ENCODE results near the gene KIFC1.

The KIFC1 gene

DNA sequence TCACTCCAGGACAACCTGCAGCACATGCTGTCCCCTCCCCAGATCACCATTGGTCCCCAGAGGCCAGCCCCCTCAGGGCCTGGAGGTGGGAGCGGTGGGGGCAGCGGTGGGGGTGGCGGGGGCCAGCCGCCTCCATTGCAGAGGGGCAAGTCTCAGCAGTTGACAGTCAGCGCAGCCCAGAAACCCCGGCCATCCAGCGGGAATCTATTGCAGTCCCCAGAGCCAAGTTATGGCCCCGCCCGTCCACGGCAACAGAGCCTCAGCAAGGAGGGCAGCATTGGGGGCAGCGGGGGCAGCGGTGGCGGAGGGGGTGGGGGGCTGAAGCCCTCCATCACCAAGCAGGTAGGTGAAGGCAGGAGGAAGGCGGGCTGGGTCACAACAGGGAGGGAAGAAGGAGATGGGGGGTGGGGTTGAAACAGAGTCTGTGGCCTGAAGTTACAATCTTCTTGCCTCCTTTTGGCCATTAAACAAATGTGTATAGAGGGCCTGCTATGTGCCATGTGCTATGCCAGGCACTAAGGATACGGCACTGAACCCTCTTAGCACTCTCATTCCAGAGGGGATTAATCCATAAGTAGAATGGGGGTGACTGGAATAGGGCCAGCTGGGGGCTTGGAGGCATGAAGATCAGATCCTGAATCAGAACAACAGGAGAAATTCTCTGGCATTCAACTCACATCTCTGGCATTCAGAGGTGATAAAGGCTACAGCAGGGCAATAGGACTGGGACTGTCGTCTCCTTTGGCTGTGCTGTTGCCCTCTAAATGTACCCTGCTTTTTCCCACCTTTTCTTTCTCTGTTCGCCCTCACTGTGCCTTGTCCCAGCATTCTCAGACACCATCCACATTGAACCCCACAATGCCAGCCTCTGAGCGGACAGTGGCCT is 52.2 kb downstream of the KIFC1 start:
- H3K4me1 ChIP-seq = no peaks in the 10 kb centered on the region
- no peak overlapping the region for H3K4me3 ChIP-seq
- H3K9me3 ChIP-seq = no peaks in the 10 kb centered on the region
- no peak for TF ChIP-seq CTCF (IDR thresholded peaks at IDR 0.05)
- peaks cover 18 to 86% (median 60%) of the 10 kb centered on the region in 3 donors for H3K36me3 ChIP-seq
- no peak overlapping the region for H3K27ac ChIP-seq
- intact Hi-C loops (cut with DNase I; ENCODE audit: low total_unique reads) = no loop called here
- DNase-seq = no peak
- H3K27me3 ChIP-seq = no peaks in the 10 kb centered on the region

GRCh38 chr6:33445119-33445603 is 53.5 kb downstream of the KIFC1 start:
- Histone ChIP-seq H3K9me3 (no peaks in the 10 kb centered on the region), H3K27ac (no peak overlapping the region), H3K36me3 (peaks cover 18 to 91% (median 62%) of the 10 kb centered on the region in 3 donors), H3K4me1 (no peaks in the 10 kb centered on the region), H3K4me3 (no peak overlapping the region), H3K27me3 (no peaks in the 10 kb centered on the region)
- DNase-seq = no peak
- intact Hi-C loops (cut with DNase I; ENCODE audit: low total_unique reads) = no loop called here
- TF ChIP-seq CTCF (IDR thresholded peaks at IDR 0.05) = no peak

- Histone ChIP-seq H3K9me3 (no peaks in the 10 kb centered on the region), H3K36me3 (peaks cover 18 to 79% (median 56%) of the 10 kb centered on the region in 3 donors), H3K4me3 (no peak overlapping the region), H3K27me3 (no peaks in the 10 kb centered on the region), H3K4me1 (no peaks in the 10 kb centered on the region), H3K27ac (no peak overlapping the region)
- no peak for TF ChIP-seq CTCF (IDR thresholded peaks at IDR 0.05)
- intact Hi-C loops (cut with DNase I; ENCODE audit: low total_unique reads) = no loop called here
- peak in 1 of 2 donors; percentile 51 for DNase-seq
Measured at GRCh38 chr6:33446356-33446755, 54.7 kb downstream of the KIFC1 start.

DNA sequence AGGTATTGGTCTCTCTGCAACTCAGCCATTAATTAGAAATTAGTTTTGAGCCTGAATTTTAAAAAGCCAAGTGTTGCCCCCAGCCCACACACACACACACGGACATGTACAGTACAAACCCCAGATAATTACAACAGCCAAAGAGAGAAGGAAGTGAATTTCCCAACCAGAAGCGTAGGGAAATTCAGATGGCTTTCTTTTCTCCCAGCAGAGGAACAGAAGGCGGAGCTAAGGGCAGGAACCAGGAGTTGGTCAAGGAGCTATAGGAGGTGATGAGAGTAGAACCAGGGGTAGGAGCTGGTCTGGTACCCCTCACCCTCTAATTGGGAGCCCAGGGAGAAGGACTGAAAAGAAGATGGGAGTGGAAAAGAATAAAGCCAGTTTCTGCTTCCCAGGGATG is 58.8 kb downstream of the KIFC1 start:
- no peak for TF ChIP-seq CTCF (IDR thresholded peaks at IDR 0.05)
- Histone ChIP-seq H3K4me1 (peaks cover 0 to 19% (median 18%) of the 10 kb centered on the region in 4 donors), H3K9me3 (no peaks in the 10 kb centered on the region), H3K4me3 (no peak overlapping the region), H3K36me3 (peaks cover 0 to 47% (median 30%) of the 10 kb centered on the region in 3 donors), H3K27me3 (no peaks in the 10 kb centered on the region), H3K27ac (no peak overlapping the region)
- peak in 1 of 2 donors; percentile 33 for DNase-seq
- intact Hi-C loops (cut with DNase I; ENCODE audit: low total_unique reads) = loop anchor here (10.0 kb wide), 2 partner anchors 56 to 124 kb away; partner anchors contain the start of gene KIFC1

DNA sequence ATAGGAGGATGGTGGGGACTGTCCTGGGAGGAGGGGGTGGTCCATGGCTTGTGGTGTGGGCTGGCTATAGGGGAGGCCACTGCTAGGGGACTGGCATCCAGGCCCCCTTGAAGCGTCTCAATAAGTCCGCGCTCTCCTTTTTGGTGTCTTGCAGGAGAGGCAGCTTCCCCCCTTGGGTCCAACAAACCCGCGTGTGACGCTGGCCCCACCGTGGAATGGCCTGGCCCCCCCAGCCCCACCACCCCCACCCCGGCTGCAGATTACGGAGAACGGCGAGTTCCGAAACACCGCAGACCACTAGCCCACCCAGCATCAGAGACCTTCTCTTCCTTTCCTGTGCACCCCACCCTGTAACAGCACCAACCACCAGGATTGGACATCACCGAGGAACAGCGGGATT is 60.0 kb downstream of the KIFC1 start:
- H3K4me1 ChIP-seq = peaks cover 0 to 21% (median 18%) of the 10 kb centered on the region in 4 donors
- H3K27ac ChIP-seq = no peak overlapping the region
- H3K9me3 ChIP-seq = no peaks in the 10 kb centered on the region
- H3K36me3 ChIP-seq = peaks cover 0 to 50% (median 38%) of the 10 kb centered on the region in 3 donors
- intact Hi-C loops (cut with DNase I; ENCODE audit: low total_unique reads) = loop anchor here (10.0 kb wide), 2 partner anchors 57 to 123 kb away; partner anchors contain the start of gene KIFC1
- no peak overlapping the region for H3K4me3 ChIP-seq
- DNase-seq = no peak
- no peak for TF ChIP-seq CTCF (IDR thresholded peaks at IDR 0.05)
- no peaks in the 10 kb centered on the region for H3K27me3 ChIP-seq
